ENCODE measurements around the gene PPP6R3.
"Not testable (repeated sequence)": the region's sequence is repeated elsewhere in the genome, so short reads cannot be mapped to it uniquely, and the experiment has no call there.

Gene PPP6R3

GRCh38 chr11:68429661-68430060, 30.9 kb upstream of the PPP6R3 start:
- no peak overlapping the region for H3K4me3 Mint-ChIP-seq
- H3K27ac Mint-ChIP-seq, result no peak overlapping the region
- H3K36me3 Mint-ChIP-seq (ENCODE audit: insufficient read depth), result peaks cover 3% of the 10 kb centered on the region
- peaks cover 2 to 13% of the 10 kb centered on the region in 2 donors for H3K9me3 Mint-ChIP-seq
- H3K4me1 Mint-ChIP-seq (ENCODE audit: low read depth in 2 of 2), result no peaks in the 10 kb centered on the region
- DNase-seq (no peak), ATAC-seq (replicated peaks) (no peak)
- no peaks in the 10 kb centered on the region for H3K27me3 Mint-ChIP-seq

- Mint-ChIP-seq H3K27ac (no peak overlapping the region), H3K36me3 (ENCODE audit: insufficient read depth) (peaks cover 3% of the 10 kb centered on the region), H3K27me3 (no peaks in the 10 kb centered on the region), H3K4me1 (ENCODE audit: low read depth in 2 of 2) (no peaks in the 10 kb centered on the region), H3K4me3 (no peak overlapping the region), H3K9me3 (peaks cover 2 to 13% of the 10 kb centered on the region in 2 donors)
- DNase-seq (no peak), ATAC-seq (replicated peaks) (no peak)
These were observed 30.2 kb upstream of the PPP6R3 start for GRCh38 chr11:68430384-68430783.

- peaks cover 2 to 13% of the 10 kb centered on the region in 2 donors for H3K9me3 Mint-ChIP-seq
- H3K4me3 Mint-ChIP-seq, result no peak overlapping the region
- H3K27ac Mint-ChIP-seq, result no peak overlapping the region
- peaks cover 3% of the 10 kb centered on the region for H3K36me3 Mint-ChIP-seq (ENCODE audit: insufficient read depth)
- ATAC-seq (replicated peaks), result no peak
- no peaks in the 10 kb centered on the region for H3K27me3 Mint-ChIP-seq
- no peaks in the 10 kb centered on the region for H3K4me1 Mint-ChIP-seq (ENCODE audit: low read depth in 2 of 2)
- DNase-seq, result no peak
These were observed 29.8 kb upstream of the PPP6R3 start for GRCh38 chr11:68430801-68431200.

- H3K4me3 Mint-ChIP-seq, result no peak overlapping the region
- no peaks in the 10 kb centered on the region for H3K27me3 Mint-ChIP-seq
- no peak overlapping the region for H3K27ac Mint-ChIP-seq
- no peak for ATAC-seq (replicated peaks)
- peaks cover 2 to 13% of the 10 kb centered on the region in 2 donors for H3K9me3 Mint-ChIP-seq
- DNase-seq, result no peak
- peaks cover 3% of the 10 kb centered on the region for H3K36me3 Mint-ChIP-seq (ENCODE audit: insufficient read depth)
- no peaks in the 10 kb centered on the region for H3K4me1 Mint-ChIP-seq (ENCODE audit: low read depth in 2 of 2)
These were observed 28.4 kb upstream of the PPP6R3 start for GRCh38 chr11:68431984-68432645.

GRCh38 chr11:68432874-68433273, 27.7 kb upstream of the PPP6R3 start:
- Mint-ChIP-seq H3K36me3 (ENCODE audit: insufficient read depth) (peaks cover 3% of the 10 kb centered on the region), H3K9me3 (peaks cover 2 to 13% of the 10 kb centered on the region in 2 donors), H3K27me3 (no peaks in the 10 kb centered on the region), H3K27ac (no peak overlapping the region), H3K4me1 (ENCODE audit: low read depth in 2 of 2) (peaks cover 0 to 3% of the 10 kb centered on the region in 2 donors), H3K4me3 (no peak overlapping the region)
- DNase-seq (no peak), ATAC-seq (replicated peaks) (no peak)

- H3K4me3 Mint-ChIP-seq, result no peak overlapping the region
- no peaks in the 10 kb centered on the region for H3K27me3 Mint-ChIP-seq
- H3K4me1 Mint-ChIP-seq (ENCODE audit: low read depth in 2 of 2), result peaks cover 0 to 4% of the 10 kb centered on the region in 2 donors
- no peak overlapping the region for H3K27ac Mint-ChIP-seq
- peaks cover 2 to 13% of the 10 kb centered on the region in 2 donors for H3K9me3 Mint-ChIP-seq
- H3K36me3 Mint-ChIP-seq (ENCODE audit: insufficient read depth), result peaks cover 3% of the 10 kb centered on the region
- DNase-seq (no peak), ATAC-seq (replicated peaks) (no peak)
These were observed 27.0 kb upstream of the PPP6R3 start for GRCh38 chr11:68433541-68433940.

- not testable (repeated sequence) for H3K27ac Mint-ChIP-seq; H3K27me3 Mint-ChIP-seq; H3K36me3 Mint-ChIP-seq (ENCODE audit: insufficient read depth); ATAC-seq (replicated peaks); DNase-seq; H3K4me1 Mint-ChIP-seq (ENCODE audit: low read depth in 2 of 2); H3K4me3 Mint-ChIP-seq
- peaks cover 2 to 11% of the 10 kb centered on the region in 2 donors for H3K9me3 Mint-ChIP-seq
These were observed 26.4 kb upstream of the PPP6R3 start for GRCh38 chr11:68434159-68434558.

GRCh38 chr11:68436162-68436888, 24.2 kb upstream of the PPP6R3 start:
- no peak for ATAC-seq (replicated peaks)
- H3K4me1 Mint-ChIP-seq (ENCODE audit: low read depth in 2 of 2), result peaks cover 0 to 4% of the 10 kb centered on the region in 2 donors
- no peak overlapping the region for H3K4me3 Mint-ChIP-seq
- DNase-seq, result no peak
- no peaks in the 10 kb centered on the region for H3K27me3 Mint-ChIP-seq
- H3K9me3 Mint-ChIP-seq, result no peaks in the 10 kb centered on the region
- no peak overlapping the region for H3K27ac Mint-ChIP-seq
- no peaks in the 10 kb centered on the region for H3K36me3 Mint-ChIP-seq (ENCODE audit: insufficient read depth)

GRCh38 chr11:68436985-68437926, 23.3 kb upstream of the PPP6R3 start:
- H3K9me3 Mint-ChIP-seq, result no peaks in the 10 kb centered on the region
- no peaks in the 10 kb centered on the region for H3K36me3 Mint-ChIP-seq (ENCODE audit: insufficient read depth)
- ATAC-seq (replicated peaks) (no peak), DNase-seq (no peak)
- H3K4me1 Mint-ChIP-seq (ENCODE audit: low read depth in 2 of 2), result peaks cover 0 to 4% of the 10 kb centered on the region in 2 donors
- no peak overlapping the region for H3K27ac Mint-ChIP-seq
- H3K27me3 Mint-ChIP-seq, result no peaks in the 10 kb centered on the region
- no peak overlapping the region for H3K4me3 Mint-ChIP-seq

- Mint-ChIP-seq H3K9me3 (no peaks in the 10 kb centered on the region), H3K36me3 (ENCODE audit: insufficient read depth) (no peaks in the 10 kb centered on the region), H3K27me3 (no peaks in the 10 kb centered on the region), H3K27ac (no peak overlapping the region), H3K4me3 (no peak overlapping the region), H3K4me1 (ENCODE audit: low read depth in 2 of 2) (peaks cover 0 to 4% of the 10 kb centered on the region in 2 donors)
- ATAC-seq (replicated peaks) (no peak), DNase-seq (no peak)
These were observed 22.5 kb upstream of the PPP6R3 start for GRCh38 chr11:68437927-68438657.

- DNase-seq (no peak), ATAC-seq (replicated peaks) (no peak)
- no peak overlapping the region for H3K27ac Mint-ChIP-seq
- H3K27me3 Mint-ChIP-seq, result no peaks in the 10 kb centered on the region
- no peak overlapping the region for H3K4me3 Mint-ChIP-seq
- H3K36me3 Mint-ChIP-seq (ENCODE audit: insufficient read depth), result no peaks in the 10 kb centered on the region
- peaks cover 0 to 4% of the 10 kb centered on the region in 2 donors for H3K4me1 Mint-ChIP-seq (ENCODE audit: low read depth in 2 of 2)
- H3K9me3 Mint-ChIP-seq, result no peaks in the 10 kb centered on the region
These were observed 21.8 kb upstream of the PPP6R3 start for GRCh38 chr11:68438658-68439259.

- Mint-ChIP-seq H3K27me3 (no peaks in the 10 kb centered on the region), H3K4me3 (no peak overlapping the region), H3K9me3 (no peaks in the 10 kb centered on the region), H3K36me3 (ENCODE audit: insufficient read depth) (no peaks in the 10 kb centered on the region), H3K4me1 (ENCODE audit: low read depth in 2 of 2) (peaks cover 0 to 4% of the 10 kb centered on the region in 2 donors), H3K27ac (no peak overlapping the region)
- DNase-seq (no peak), ATAC-seq (replicated peaks) (no peak)
These were observed 21.0 kb upstream of the PPP6R3 start for GRCh38 chr11:68439355-68440065.
